H1 (cell line): ENCODE results near the gene ANAPC16. TPM values are rescaled to one million over a fixed set of nuclear protein-coding genes. Genes with fewer than 3 reads are reported as not detected.
A peak's percentile ranks its signal among the peaks of the same experiment; 100 is the strongest.

Experiments
- CTCF ChIA-PET: fragments of 300-600 bp; sonication (Branson Sonifier 250); formaldehyde crosslinking; loops from one replicate; lab custom pipeline; 2021; ENCODE audit not compliant: partially characterized antibody; lab: Charles Lee
- POLR2A ChIA-PET: fragments of 300-600 bp; sonication (Branson Sonifier 250); formaldehyde crosslinking; loops from one replicate; lab custom pipeline; 2021; ENCODE audit warnings: inconsistent platforms; ENCODE audit not compliant: partially characterized antibody; lab: Charles Lee
- DNase-seq, 2 experiments: peaks; one replicate each; pipeline versions ENCODE4 v3.0.0 to v3.0.0-alpha.2; 2010 to 2022; ENCODE audit warnings: low spot score in 2 of 2, low read depth in 1 of 2, mixed read lengths in 1 of 2
- FAIRE-seq: peaks from 2 replicates; lab custom pipeline; 2011; peaks lifted over from hg19 to GRCh38; lab: Jason Lieb, UNC
- H2AFZ ChIP-seq: 2 replicates; pipeline ENCODE4 v1.8.1; 2012; ENCODE audit warnings: low read length, inconsistent platforms
- H2AK5ac ChIP-seq: 2 replicates; pipeline ENCODE4 v1.6.1; 2013; ENCODE audit warnings: low read depth, low read length
- H2BK120ac ChIP-seq: replicated peaks from 2 replicates; pipeline ENCODE3; 2013; ENCODE audit warnings: low read depth, low read length, inconsistent platforms
- H2BK12ac ChIP-seq: 2 replicates; pipeline ENCODE4 v1.6.1; 2013; ENCODE audit warnings: low read depth, low read length
- H2BK15ac ChIP-seq: 2 replicates; pipeline ENCODE4 v1.6.1; 2013; ENCODE audit warnings: low read length
- H2BK20ac ChIP-seq: 2 replicates; pipeline ENCODE4 v1.6.1; 2013; ENCODE audit warnings: low read length
- H2BK5ac ChIP-seq: 2 replicates; pipeline ENCODE4 v1.6.1; 2013; ENCODE audit warnings: low read depth, low read length
- H3K14ac ChIP-seq: 2 replicates; pipeline ENCODE4 v1.6.1; 2013; ENCODE audit warnings: inconsistent platforms; ENCODE audit not compliant: insufficient read length
- H3K18ac ChIP-seq: 2 replicates; pipeline ENCODE4 v1.6.1; 2013; ENCODE audit warnings: low read length; ENCODE audit errors: extremely low read depth
- H3K23ac ChIP-seq: 2 replicates; pipeline ENCODE4 v1.6.1; 2013; ENCODE audit warnings: inconsistent platforms; ENCODE audit not compliant: insufficient read length
- H3K23me2 ChIP-seq: 2 replicates; pipeline ENCODE4 v1.6.1; 2013; ENCODE audit warnings: low read depth, low read length
- H3K27ac ChIP-seq: 2 replicates; pipeline ENCODE4 v1.6.1; 2011; ENCODE audit warnings: low read depth, low read length, inconsistent platforms
- H3K27me3 ChIP-seq, 4 experiments: replicated peaks in 1 of 4; 1 replicate in 1 of 4; 2 replicates in 3 of 4; pipeline versions ENCODE4 v1.6.1 to v1.8.1; 2011 to 2013; ENCODE audit warnings: low read length in 3 of 4, mild to moderate bottlenecking in 3 of 4, inconsistent platforms in 2 of 4, mixed read lengths in 2 of 4, moderate library complexity in 1 of 4; ENCODE audit not compliant: control insufficient read depth in 3 of 4, insufficient read depth in 3 of 4; ENCODE audit errors: extremely low read depth in 1 of 4
- H3K36me3 ChIP-seq, 4 experiments: 2 replicates each; pipeline versions ENCODE4 v1.6.1 to v1.8.1; 2011 to 2013; ENCODE audit warnings: mild to moderate bottlenecking in 4 of 4, low read length in 3 of 4, moderate library complexity in 2 of 4, control low read depth in 1 of 4, inconsistent platforms in 1 of 4; ENCODE audit not compliant: insufficient read depth in 4 of 4, control insufficient read depth in 2 of 4
- H3K4ac ChIP-seq: replicated peaks from 2 replicates; pipeline ENCODE3; 2013; ENCODE audit warnings: low read length, low read depth, mixed read lengths, inconsistent platforms; ENCODE audit not compliant: insufficient read length
- H3K4me1 ChIP-seq, 4 experiments: replicated peaks in 1 of 4; 1 replicate in 1 of 4; 2 replicates in 3 of 4; pipeline versions ENCODE4 v1.6.1 to v1.8.1; 2011 to 2013; ENCODE audit warnings: low read length in 3 of 4, inconsistent platforms in 2 of 4, mixed read lengths in 1 of 4; ENCODE audit not compliant: insufficient read depth in 4 of 4, control insufficient read depth in 3 of 4
- H3K4me2 ChIP-seq, 2 experiments: 2 replicates each; pipeline versions ENCODE4 v1.6.1 to v1.8.1; 2011 to 2013; ENCODE audit warnings: low read depth in 2 of 2, low read length in 2 of 2, control low read depth in 1 of 2, inconsistent platforms in 1 of 2, mild to moderate bottlenecking in 1 of 2; ENCODE audit not compliant: insufficient read depth in 1 of 2
- H3K4me3 ChIP-seq, 4 experiments: fragments of 200-600, 300-600 bp in 1 of 4; sonication (generic), shearing (Covaris generic), sonication (Bioruptor Twin) in 1 of 4; 2 replicates each; pipeline versions ENCODE4 v1.5.1 to v1.8.1; 2011 to 2016; ENCODE audit warnings: low read length in 4 of 4, low read depth in 3 of 4, control low read depth in 2 of 4, inconsistent platforms in 2 of 4, mild to moderate bottlenecking in 2 of 4, mixed read lengths in 1 of 4, moderate library complexity in 1 of 4; ENCODE audit not compliant: insufficient read depth in 2 of 4; ENCODE audit errors: extremely low read depth in 1 of 4
- H3K56ac ChIP-seq: replicated peaks from 2 replicates; pipeline ENCODE3; 2013; ENCODE audit warnings: low read depth, mild to moderate bottlenecking, mixed read lengths, low read length, inconsistent platforms; ENCODE audit not compliant: insufficient read length
- H3K79me1 ChIP-seq: 2 replicates; pipeline ENCODE4 v1.6.1; 2013; ENCODE audit warnings: low read depth, low read length, control low read depth
- H3K79me2 ChIP-seq, 2 experiments: 2 replicates each; pipeline versions ENCODE4 v1.6.1 to v1.8.1; 2012 to 2013; ENCODE audit warnings: low read length in 2 of 2, mild to moderate bottlenecking in 2 of 2, inconsistent platforms in 1 of 2; ENCODE audit not compliant: insufficient read depth in 2 of 2, control insufficient read depth in 1 of 2
- H3K9ac ChIP-seq, 4 experiments: replicated peaks in 1 of 4; 1 replicate in 1 of 4; 2 replicates in 3 of 4; pipeline versions ENCODE4 v1.6.1 to v1.8.1; 2011 to 2013; ENCODE audit warnings: low read depth in 3 of 4, low read length in 3 of 4, control low read depth in 2 of 4, mild to moderate bottlenecking in 2 of 4, moderate library complexity in 2 of 4, inconsistent platforms in 1 of 4; ENCODE audit errors: extremely low read depth in 1 of 4
- H3K9me3 ChIP-seq, 2 experiments: 2 replicates each; pipeline versions ENCODE4 v1.6.1 to v1.8.1; 2012 to 2013; ENCODE audit warnings: mild to moderate bottlenecking in 2 of 2, moderate library complexity in 2 of 2, control low read depth in 1 of 2, inconsistent platforms in 1 of 2, low read depth in 1 of 2, low read length in 1 of 2, mixed read lengths in 1 of 2; ENCODE audit not compliant: insufficient read depth in 2 of 2
- H4K20me1 ChIP-seq, 2 experiments: replicated peaks in 1 of 2; 2 replicates each; pipeline versions ENCODE3 to v1.8.1; 2011 to 2013; ENCODE audit warnings: inconsistent platforms in 2 of 2, low read length in 2 of 2, mild to moderate bottlenecking in 1 of 2; ENCODE audit not compliant: insufficient read depth in 2 of 2, control insufficient read depth in 1 of 2
- H4K5ac ChIP-seq: 2 replicates; pipeline ENCODE4 v1.6.1; 2013; ENCODE audit warnings: low read length, low read depth, mixed read lengths, inconsistent platforms; ENCODE audit not compliant: insufficient read length
- H4K8ac ChIP-seq: 2 replicates; pipeline ENCODE4 v1.8.0; 2013; ENCODE audit warnings: mild to moderate bottlenecking, moderate library complexity, low read length, inconsistent platforms; ENCODE audit not compliant: insufficient read depth; ENCODE audit errors: extremely low read depth
- H4K91ac ChIP-seq: replicated peaks from 2 replicates; pipeline ENCODE3; 2013; ENCODE audit warnings: low read length, mixed read lengths, inconsistent platforms; ENCODE audit not compliant: insufficient read length
- BACH1 ChIP-seq: IDR thresholded peaks from 2 replicates; pipeline ENCODE4 v1.6.1; 2012; ENCODE audit warnings: low read length, improper control_type of control experiment
- CBX8 ChIP-seq: fragments of 300-800, 300-1000 bp; sonication (generic); IDR thresholded peaks from 2 replicates; pipeline ENCODE4 v1.7.1; 2016; ENCODE audit warnings: low read depth, low read length, borderline replicate concordance
- CREB1 ChIP-seq: IDR thresholded peaks from 2 replicates; pipeline ENCODE4 v1.6.1; 2012; ENCODE audit warnings: inconsistent platforms
- EZH2 ChIP-seq: fragments of 200-600 bp; sonication (generic); IDR thresholded peaks from 2 replicates; pipeline ENCODE4 v1.7.1; 2012; ENCODE audit warnings: low read depth, mild to moderate bottlenecking, moderate library complexity, low read length, inconsistent platforms; ENCODE audit not compliant: severe bottlenecking
- GABPA ChIP-seq: IDR thresholded peaks from 2 replicates; pipeline ENCODE4 v1.6.1; 2011; ENCODE audit warnings: mild to moderate bottlenecking, low read length, moderate library complexity, borderline replicate concordance; ENCODE audit not compliant: insufficient read depth
- HDAC2 ChIP-seq, 2 experiments: fragments of 300-600 bp in 1 of 2; sonication (generic) in 1 of 2; IDR thresholded peaks; 2 replicates each; pipeline ENCODE4 v1.6.1; 2011 to 2012; ENCODE audit warnings: low read depth in 2 of 2, low read length in 2 of 2, mild to moderate bottlenecking in 2 of 2, moderate library complexity in 2 of 2, borderline replicate concordance in 1 of 2, inconsistent platforms in 1 of 2
- POU5F1 ChIP-seq: IDR thresholded peaks from 2 replicates; pipeline ENCODE4 v1.6.1; 2011; ENCODE audit warnings: low read depth, mild to moderate bottlenecking, low read length, moderate library complexity
- RFX5 ChIP-seq: IDR thresholded peaks from 2 replicates; pipeline ENCODE4 v1.6.1; 2011; ENCODE audit warnings: low read depth, low read length, improper control_type of control experiment, borderline replicate concordance
- TCF12 ChIP-seq: IDR thresholded peaks from 2 replicates; pipeline ENCODE4 v1.6.1; 2011; ENCODE audit warnings: low read depth, mild to moderate bottlenecking, low read length
- TEAD4 ChIP-seq: IDR thresholded peaks from 2 replicates; pipeline ENCODE4 v1.6.1; 2012; ENCODE audit warnings: low read depth, low read length, inconsistent platforms, mixed read lengths
- WGBS, 2 experiments: shearing (Covaris generic) in 1 of 2; methylation state at CpG; one replicate each; pipeline versions ENCODE4 v1.1.6 to v1.1.7; 2013 to 2015; ENCODE audit warnings: low lambda C conversion rate in 2 of 2, mixed read lengths in 2 of 2, inconsistent platforms in 1 of 2, low coverage in 1 of 2, missing lambda C conversion rate in 1 of 2; ENCODE audit not compliant: insufficient replicate concordance in 2 of 2, insufficient coverage in 1 of 2, insufficient read length in 1 of 2; ENCODE audit errors: extremely low coverage in 1 of 2, missing lambda C conversion rate in 1 of 2; 5-methylcytosine and 5-hydroxymethylcytosine counted together
- polyA plus RNA-seq, 7 experiments: library from polyadenylated mRNA; depleted of rRNA in 3 of 7; stranded (reverse) in 5 of 7; unstranded in 2 of 7; fragments of >200 nt in 5 of 7; fragments of 200-250 nt in 2 of 7; gene quantifications; 1 replicate in 5 of 7; 2 replicates in 1 of 7; 4 replicates in 1 of 7; pipeline versions ENCODE4 v1.2.1 to v1.2.3, GENCODE V29; 2011 to 2013; ENCODE audit warnings: missing spikeins in 2 of 7, mixed read lengths in 2 of 7
- total RNA-seq: library from RNA; stranded (reverse); fragmentation: NEBNext Ultra II Directional; extraction: Animal tissue kit (Norgen Biotek cat#: 25700); gene quantifications from 2 replicates; pipeline ENCODE4 v1.2.1, GENCODE V29; 2021

ANAPC16 gene
- total and polyA plus RNA-seq, 2 of the 8 experiments (the other 6 are each of a cell fraction or from before 2014, with no cell fraction given): 53.1 to 57.4 TPM

DNA sequence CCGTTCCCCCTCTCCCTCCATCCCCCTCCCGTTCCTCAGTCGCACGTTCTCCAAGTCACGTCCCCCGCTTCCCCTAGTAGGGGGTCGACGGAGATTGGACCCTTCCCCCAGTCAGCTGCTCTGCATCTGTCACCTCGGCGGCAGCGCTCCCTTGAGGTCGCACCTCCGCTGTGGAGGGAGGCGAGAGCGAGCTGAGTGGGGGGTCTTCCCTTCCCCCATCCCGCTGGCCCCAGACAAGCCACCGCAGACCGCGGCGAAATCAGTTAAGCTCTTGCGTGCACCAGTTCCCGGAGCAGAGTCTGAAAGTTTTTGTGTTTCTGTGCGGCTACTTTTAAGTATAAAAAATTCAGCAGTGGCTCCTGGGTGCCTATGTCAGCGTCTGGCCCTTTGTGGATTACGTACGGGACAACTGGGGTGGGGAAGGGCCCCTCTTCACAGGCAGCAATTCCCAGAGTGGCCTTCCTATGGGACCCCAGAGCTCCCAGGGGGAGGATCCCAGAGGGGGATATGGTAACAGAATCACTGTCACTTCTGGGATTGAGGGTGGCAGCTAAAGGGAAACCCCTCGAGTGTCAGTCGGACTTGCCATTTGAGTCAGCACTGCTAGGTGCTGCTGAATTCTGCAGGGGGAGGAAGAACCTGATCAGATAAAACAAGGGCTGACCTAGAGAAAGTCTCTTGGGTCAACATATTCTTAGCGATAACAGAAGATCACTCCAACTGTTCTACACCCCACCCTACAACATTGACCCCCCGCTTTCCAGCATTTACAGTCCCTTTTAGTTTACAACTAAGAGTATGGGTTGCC lies 45.4 kb downstream of the ANAPC16 start:
- ChIA-PET POLR2A (interaction anchor here (0.5 to 24.2 kb wide), 26 partner anchors 10 to 121 kb away, joined by 3 to 673 read pairs (median 4); partner anchors contain the start of genes ANAPC16, DDIT4 and DNAJB12), CTCF (interaction anchor here (0.6 to 4.4 kb wide), 8 partner anchors 12 to 76 kb away, joined by 4 to 39 read pairs (median 6); partner anchors contain the start of gene DDIT4)
- no peak overlapping the region for H3K23ac ChIP-seq
- H4K91ac ChIP-seq: peak overlapping the region; percentile 71
- H2BK20ac ChIP-seq: peak overlapping the region; percentile 99
- peak overlapping the region; percentile 24 for H3K56ac ChIP-seq
- no peaks in the 10 kb centered on the region for H3K9me3 ChIP-seq
- H2BK12ac ChIP-seq: peak overlapping the region; percentile 93
- no peaks in the 10 kb centered on the region for H3K79me1 ChIP-seq
- peak overlapping the region; percentile 75; the same call in 1 of the 2 replicates for H4K8ac ChIP-seq
- H3K14ac ChIP-seq: no peak overlapping the region
- peak overlapping the region; percentile 48 for H3K27ac ChIP-seq
- H3K23me2 ChIP-seq: peaks cover 4% of the 10 kb centered on the region; the same call in 1 of the 2 replicates
- WGBS, 2 experiments: 6% methylated on average over 25 of the region's 30 CpGs; no CpG with 5 or more reads in 1 of the 2 experiments
- H2BK120ac ChIP-seq: peak overlapping the region; percentile 62
- no peaks in the 10 kb centered on the region for H3K79me2 ChIP-seq
- H3K9ac ChIP-seq: peak overlapping the region in 3 of 4 experiments; percentile 40 to 45 (median 43); a peak in 4 of 7 replicates
- FAIRE-seq: no peak
- no peaks in the 10 kb centered on the region for H3K27me3 ChIP-seq
- H4K20me1 ChIP-seq: no peaks in the 10 kb centered on the region
- no peak overlapping the region for H2BK15ac ChIP-seq
- no peak overlapping the region for H2AFZ ChIP-seq
- H3K36me3 ChIP-seq: no peaks in the 10 kb centered on the region
- H2BK5ac ChIP-seq: peak overlapping the region; percentile 96
- H3K4ac ChIP-seq: peak overlapping the region; percentile 73
- H3K4me3 ChIP-seq: peak overlapping the region; percentile 31 to 56 (median 46); a peak in 7 of 8 replicates
- no peak overlapping the region for H2AK5ac ChIP-seq
- H3K18ac ChIP-seq: peak overlapping the region; percentile 88; the same call in 1 of the 2 replicates
- peaks cover 17 to 36% (median 26%) of the 10 kb centered on the region in 4 experiments for H3K4me1 ChIP-seq
- DNase-seq: no peak
- H4K5ac ChIP-seq: peak overlapping the region; percentile 51
- H3K4me2 ChIP-seq: peak overlapping the region; percentile 70 to 74
- TF ChIP-seq RFX5 (no peak), TEAD4 (no peak), BACH1 (no peak), HDAC2 (IDR thresholded peaks at IDR 0.05; ENCODE audit: borderline replicate concordance in 1 of 2, low read depth in 2 of 2, low read length in 2 of 2) (0 out of 4 replicates have a peak, but pooled peaks of 1 of the 2 experiments have one; percentile 11), GABPA (no peak), CBX8 (no peak), CREB1 (peak; percentile 82), EZH2 (no peak), TCF12 (peak; percentile 90), POU5F1 (no peak)
